Keratinocyte (primary cell): ENCODE measurements around the gene TMEM80. TPM values are rescaled to one million over a fixed set of nuclear protein-coding genes. Genes with fewer than 3 reads are reported as not detected.

Experiments used
- DNase-seq: peaks from one replicate; pipeline ENCODE4 v3.0.0-alpha.2; 2011; ENCODE audit warnings: low read depth, missing footprints, low spot score
- FAIRE-seq: peaks from 2 replicates; lab custom pipeline; 2011; peaks lifted over from hg19 to GRCh38; lab: Jason Lieb, UNC
- H2AFZ ChIP-seq: 2 replicates; pipeline ENCODE4 v1.6.0; 2012; ENCODE audit warnings: low read length, control low read depth, inconsistent platforms; ENCODE audit not compliant: control insufficient read depth
- H3K27ac ChIP-seq: 2 replicates; pipeline ENCODE4 v1.5.1; 2011; ENCODE audit warnings: low read length; ENCODE audit not compliant: control insufficient read depth, insufficient read depth
- H3K27me3 ChIP-seq: 3 replicates; pipeline ENCODE4 v1.6.0; 2011; ENCODE audit warnings: low read length; ENCODE audit not compliant: control insufficient read depth, insufficient read depth; ENCODE audit errors: extremely low read depth
- H3K36me3 ChIP-seq, 2 experiments: 2 replicates in 1 of 2; 3 replicates in 1 of 2; pipeline ENCODE4 v1.5.1; 2011; ENCODE audit warnings: low read length in 2 of 2, mild to moderate bottlenecking in 1 of 2; ENCODE audit not compliant: control insufficient read depth in 2 of 2, insufficient read depth in 2 of 2; ENCODE audit errors: extremely low read depth in 1 of 2
- H3K4me1 ChIP-seq: 3 replicates; pipeline ENCODE4 v1.5.1; 2011; ENCODE audit warnings: low read length; ENCODE audit not compliant: control insufficient read depth, insufficient read depth; ENCODE audit errors: extremely low read depth
- H3K4me2 ChIP-seq: 3 replicates; pipeline ENCODE4 v1.6.0; 2011; ENCODE audit warnings: low read depth, low read length; ENCODE audit not compliant: control insufficient read depth, insufficient read depth; ENCODE audit errors: extremely low read depth
- H3K4me3 ChIP-seq, 3 experiments: fragments of 200-600 bp in 1 of 3; sonication (generic) in 1 of 3; 2 replicates in 2 of 3; 3 replicates in 1 of 3; pipeline ENCODE4 v1.5.1; 2011 to 2016; ENCODE audit warnings: low read length in 3 of 3, mild to moderate bottlenecking in 3 of 3, control low read depth in 2 of 3, inconsistent platforms in 1 of 3, low read depth in 1 of 3, mixed read lengths in 1 of 3, mixed run types in 1 of 3, moderate library complexity in 1 of 3; ENCODE audit not compliant: control insufficient read depth in 2 of 3, insufficient read depth in 2 of 3; ENCODE audit errors: extremely low read depth in 1 of 3
- H3K79me2 ChIP-seq: 2 replicates; pipeline ENCODE4 v1.6.0; 2012; ENCODE audit warnings: low read length; ENCODE audit not compliant: control insufficient read depth, insufficient read depth
- H3K9ac ChIP-seq: 3 replicates; pipeline ENCODE4 v1.6.0; 2011; ENCODE audit warnings: low read length; ENCODE audit not compliant: control insufficient read depth, insufficient read depth; ENCODE audit errors: extremely low read depth
- H3K9me1 ChIP-seq: 3 replicates; pipeline ENCODE4 v1.6.0; 2011; ENCODE audit warnings: low read length; ENCODE audit not compliant: control insufficient read depth, insufficient read depth; ENCODE audit errors: extremely low read depth
- H3K9me3 ChIP-seq: 2 replicates; pipeline ENCODE4 v1.5.1; 2012; ENCODE audit warnings: low read depth, low read length; ENCODE audit not compliant: control insufficient read depth
- H4K20me1 ChIP-seq: 3 replicates; pipeline ENCODE4 v1.6.0; 2011; ENCODE audit warnings: low read length; ENCODE audit not compliant: control insufficient read depth, insufficient read depth; ENCODE audit errors: extremely low read depth
- EZH2 ChIP-seq: IDR thresholded peaks from one replicate; pipeline ENCODE4 v1.6.1; 2012; ENCODE audit warnings: inconsistent platforms, mild to moderate bottlenecking, low read length, moderate library complexity
- dilution Hi-C: fragments of 300-500 bp; cut with MboI; formaldehyde crosslinking; loops from one replicate; pipeline ENCODE4 v1.7.0; 2020; ENCODE audit warnings: low sequenced_read_pairs; ENCODE audit not compliant: extremely low pct_ligation_motif_present
- polyA plus RNA-seq, 5 experiments: library from polyadenylated mRNA; depleted of rRNA in 3 of 5; stranded (reverse) in 3 of 5; stranded (forward) in 1 of 5; unstranded in 1 of 5; fragments of >200 nt; gene quantifications; 1 replicate in 1 of 5; 2 replicates in 3 of 5; 3 replicates in 1 of 5; pipeline versions ENCODE4 v1.2.1 to v1.2.3, GENCODE V29; 2011 to 2012; ENCODE audit warnings: missing spikeins in 2 of 5, low read depth in 1 of 5, low replicate concordance in 1 of 5
- TF ChIP-seq, protein P1 (sequence below), 3 experiments: IDR thresholded peaks in 1 of 3; conservative IDR thresholded peaks in 1 of 3; optimal IDR thresholded peaks in 1 of 3; 2 replicates in 2 of 3; 3 replicates in 1 of 3; pipeline versions ENCODE3 to v1.5.1; 2011; ENCODE audit warnings: low read length in 3 of 3, mild to moderate bottlenecking in 3 of 3, moderate library complexity in 2 of 3, control low read depth in 1 of 3, inconsistent platforms in 1 of 3; ENCODE audit not compliant: insufficient read depth in 2 of 3; ENCODE audit errors: extremely low read depth in 1 of 3

The TMEM80 gene
- polyA plus RNA-seq, 1 donor (not counting 4 experiments of a cell fraction or from before 2014, with no cell fraction given): 29.8 TPM

DNA sequence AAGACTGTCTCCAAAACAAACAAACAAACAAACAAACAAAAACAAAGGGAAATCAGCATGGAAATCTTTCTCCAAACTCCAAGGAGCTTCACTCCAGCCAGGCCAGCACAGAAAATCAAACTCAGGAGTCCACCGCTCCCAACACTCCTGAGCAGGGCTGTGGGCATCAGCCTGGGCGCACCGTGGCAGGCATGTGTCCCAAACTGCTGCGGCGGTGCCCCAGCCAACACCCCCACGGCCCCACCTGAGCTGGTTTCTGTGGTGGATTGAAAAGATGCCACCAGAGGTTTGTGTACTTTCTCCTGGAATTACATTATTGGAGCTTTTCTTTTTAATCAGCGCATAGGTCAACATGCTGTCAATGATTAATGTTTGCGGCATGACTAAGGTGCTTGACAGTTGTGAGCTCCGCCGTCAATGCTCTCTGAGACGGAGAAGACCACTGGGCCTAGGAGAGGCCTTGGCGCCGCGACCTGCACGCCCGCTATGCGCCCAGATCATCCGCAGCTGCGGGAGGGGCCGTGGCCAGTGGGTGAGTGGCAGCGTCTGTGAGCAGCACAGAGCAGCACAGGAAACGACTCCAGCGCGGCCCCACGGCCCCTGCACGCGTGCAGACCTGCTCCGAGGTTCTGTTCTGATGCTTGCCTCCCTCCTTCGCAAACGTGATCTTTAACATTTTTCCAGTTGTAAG, 40.4 kb upstream of the TMEM80 start:
- H3K36me3 ChIP-seq: peaks cover 5 to 8% of the 10 kb centered on the region in 2 experiments
- no peaks in the 10 kb centered on the region for H4K20me1 ChIP-seq
- dilution Hi-C loops: no loop called here
- no peaks in the 10 kb centered on the region for H3K9me1 ChIP-seq
- DNase-seq (no peak), FAIRE-seq (peak; percentile 55)
- no peak overlapping the region for H3K4me3 ChIP-seq
- H2AFZ ChIP-seq: no peak overlapping the region
- no peak overlapping the region for H3K4me2 ChIP-seq
- no peaks in the 10 kb centered on the region for H3K79me2 ChIP-seq
- H3K27me3 ChIP-seq: no peaks in the 10 kb centered on the region
- no peaks in the 10 kb centered on the region for H3K9me3 ChIP-seq
- no peak overlapping the region for H3K27ac ChIP-seq
- peaks cover 7% of the 10 kb centered on the region for H3K4me1 ChIP-seq
- TF ChIP-seq, protein P1, sequence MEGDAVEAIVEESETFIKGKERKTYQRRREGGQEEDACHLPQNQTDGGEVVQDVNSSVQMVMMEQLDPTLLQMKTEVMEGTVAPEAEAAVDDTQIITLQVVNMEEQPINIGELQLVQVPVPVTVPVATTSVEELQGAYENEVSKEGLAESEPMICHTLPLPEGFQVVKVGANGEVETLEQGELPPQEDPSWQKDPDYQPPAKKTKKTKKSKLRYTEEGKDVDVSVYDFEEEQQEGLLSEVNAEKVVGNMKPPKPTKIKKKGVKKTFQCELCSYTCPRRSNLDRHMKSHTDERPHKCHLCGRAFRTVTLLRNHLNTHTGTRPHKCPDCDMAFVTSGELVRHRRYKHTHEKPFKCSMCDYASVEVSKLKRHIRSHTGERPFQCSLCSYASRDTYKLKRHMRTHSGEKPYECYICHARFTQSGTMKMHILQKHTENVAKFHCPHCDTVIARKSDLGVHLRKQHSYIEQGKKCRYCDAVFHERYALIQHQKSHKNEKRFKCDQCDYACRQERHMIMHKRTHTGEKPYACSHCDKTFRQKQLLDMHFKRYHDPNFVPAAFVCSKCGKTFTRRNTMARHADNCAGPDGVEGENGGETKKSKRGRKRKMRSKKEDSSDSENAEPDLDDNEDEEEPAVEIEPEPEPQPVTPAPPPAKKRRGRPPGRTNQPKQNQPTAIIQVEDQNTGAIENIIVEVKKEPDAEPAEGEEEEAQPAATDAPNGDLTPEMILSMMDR (optimal IDR thresholded peaks at IDR 0.05 in 1 of 3, IDR thresholded peaks at IDR 0.05 in 1 of 3, conservative IDR thresholded peaks at IDR 0.05 in 1 of 3; ENCODE audit: extremely low read depth in 1 of 3, insufficient read depth in 2 of 3, low read length in 3 of 3): no peak
- TF ChIP-seq EZH2: no peak
- H3K9ac ChIP-seq: no peak overlapping the region

DNA sequence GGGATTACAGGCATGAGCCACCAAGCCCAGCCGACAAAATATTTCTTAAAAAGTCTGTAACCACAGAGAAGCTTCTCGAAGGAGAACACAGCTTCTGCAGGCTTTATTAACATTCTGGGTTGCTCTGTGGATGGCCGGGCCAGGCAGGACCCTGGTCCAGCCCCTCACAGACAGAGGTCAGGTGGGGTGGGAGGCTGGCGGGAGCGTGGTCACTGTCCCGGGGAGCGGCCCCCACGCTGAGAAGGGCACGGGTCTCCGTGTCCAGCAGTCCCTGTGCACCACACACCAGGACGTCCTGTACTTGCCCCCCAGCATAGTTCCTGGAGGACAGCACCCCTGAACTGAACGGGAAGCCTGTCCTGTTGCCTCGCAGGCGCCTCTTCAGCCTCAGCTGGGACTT, 39.2 kb upstream of the TMEM80 start:
- DNase-seq: no peak
- Histone ChIP-seq H3K4me2 (no peak overlapping the region), H3K4me3 (no peak overlapping the region), H3K9ac (no peak overlapping the region), H4K20me1 (no peaks in the 10 kb centered on the region), H3K27me3 (no peaks in the 10 kb centered on the region), H2AFZ (no peak overlapping the region), H3K4me1 (peaks cover 7% of the 10 kb centered on the region), H3K9me1 (no peaks in the 10 kb centered on the region), H3K79me2 (no peaks in the 10 kb centered on the region), H3K9me3 (no peaks in the 10 kb centered on the region), H3K27ac (no peak overlapping the region), H3K36me3 (peaks cover 5% of the 10 kb centered on the region in 2 experiments)
- TF ChIP-seq, protein P1 (optimal IDR thresholded peaks at IDR 0.05 in 1 of 3, IDR thresholded peaks at IDR 0.05 in 1 of 3, conservative IDR thresholded peaks at IDR 0.05 in 1 of 3; ENCODE audit: extremely low read depth in 1 of 3, insufficient read depth in 2 of 3, low read length in 3 of 3): no peak
- no peak for TF ChIP-seq EZH2
- no peak for FAIRE-seq
- dilution Hi-C loops: no loop called here
